ENCODE results near the gene DNAH2. TPM values are rescaled to one million over a fixed set of nuclear protein-coding genes. Genes with fewer than 3 reads are reported as not detected.

DNAH2 gene
- total RNA-seq, 4 donors from 2014 or later: under 0.01 to 0.10 (median 0.05) TPM; not detected in 1

- intact Hi-C loops (cut with DNase I; ENCODE audit: low total_unique reads): no loop called here
- 63 to 78% methylated on average over 2 of the region's 2 CpGs for WGBS, 2 donors
- DNase-seq (ENCODE audit: low spot score in 2 of 2): no peak
- H3K4me3 ChIP-seq (ENCODE audit: low read depth, poor library complexity, severe bottlenecking): no peak overlapping the region
- TF ChIP-seq POLR2A (IDR thresholded peaks at IDR 0.05) (no peak), CTCF (IDR thresholded peaks at IDR 0.05) (no peak)
Observed at GRCh38 chr17:7782240-7782639, 64.7 kb downstream of the DNAH2 start.

- TF ChIP-seq CTCF (IDR thresholded peaks at IDR 0.05) (no peak), POLR2A (IDR thresholded peaks at IDR 0.05) (no peak)
- WGBS, 2 donors: 64 to 72% methylated on average over 21 of the region's 21 CpGs
- no peak for DNase-seq (ENCODE audit: low spot score in 2 of 2)
- H3K4me3 ChIP-seq (ENCODE audit: low read depth, poor library complexity, severe bottlenecking): no peak overlapping the region
- intact Hi-C loops (cut with DNase I; ENCODE audit: low total_unique reads): no loop called here
Observed at GRCh38 chr17:7786866-7787265, 69.3 kb downstream of the DNAH2 start.

- WGBS, 2 donors: 83 to 86% methylated on average over 9 of the region's 9 CpGs
- H3K4me3 ChIP-seq (ENCODE audit: low read depth, poor library complexity, severe bottlenecking): no peak overlapping the region
- intact Hi-C loops (cut with DNase I; ENCODE audit: low total_unique reads): no loop called here
- no peak for DNase-seq (ENCODE audit: low spot score in 2 of 2)
- TF ChIP-seq POLR2A (IDR thresholded peaks at IDR 0.05) (no peak), CTCF (IDR thresholded peaks at IDR 0.05) (no peak)
Observed at GRCh38 chr17:7789131-7789530, 71.6 kb downstream of the DNAH2 start.

- no peak overlapping the region for H3K4me3 ChIP-seq (ENCODE audit: low read depth, poor library complexity, severe bottlenecking)
- no peak for TF ChIP-seq CTCF (IDR thresholded peaks at IDR 0.05)
- TF ChIP-seq POLR2A (IDR thresholded peaks at IDR 0.05): no peak
- intact Hi-C loops (cut with DNase I; ENCODE audit: low total_unique reads): no loop called here
- no peak for DNase-seq (ENCODE audit: low spot score in 2 of 2)
- 86 to 94% methylated on average over 5 of the region's 5 CpGs for WGBS, 2 donors
Observed at GRCh38 chr17:7790150-7790549, 72.6 kb downstream of the DNAH2 start.

- 91 to 93% methylated on average over 17 of the region's 17 CpGs for WGBS, 2 donors
- intact Hi-C loops (cut with DNase I; ENCODE audit: low total_unique reads): no loop called here
- H3K4me3 ChIP-seq (ENCODE audit: low read depth, poor library complexity, severe bottlenecking): no peak overlapping the region
- no peak for TF ChIP-seq POLR2A (IDR thresholded peaks at IDR 0.05)
- no peak for TF ChIP-seq CTCF (IDR thresholded peaks at IDR 0.05)
- DNase-seq (ENCODE audit: low spot score in 2 of 2): no peak
Observed at GRCh38 chr17:7792611-7793010, 75.1 kb downstream of the DNAH2 start.

- H3K4me3 ChIP-seq (ENCODE audit: low read depth, poor library complexity, severe bottlenecking): no peak overlapping the region
- TF ChIP-seq POLR2A (IDR thresholded peaks at IDR 0.05) (no peak), CTCF (IDR thresholded peaks at IDR 0.05) (no peak)
- DNase-seq (ENCODE audit: low spot score in 2 of 2): no peak
- WGBS, 2 donors: 67 to 72% methylated on average over 19 of the region's 19 CpGs
- intact Hi-C loops (cut with DNase I; ENCODE audit: low total_unique reads): no loop called here
Observed at GRCh38 chr17:7794075-7794663, 76.6 kb downstream of the DNAH2 start.
